Ishikawa (cell line): ENCODE results near the gene PACS1.

Source experiments
- TAF1 ChIP-seq: IDR thresholded peaks from 2 replicates; pipeline ENCODE4 v1.6.1; 2012; ENCODE audit warnings: low read depth, mild to moderate bottlenecking
- YY1 ChIP-seq: IDR thresholded peaks from 2 replicates; pipeline ENCODE4 v1.6.1; 2012; ENCODE audit warnings: low read depth
- ZBTB7A ChIP-seq: IDR thresholded peaks from 2 replicates; pipeline ENCODE4 v1.6.1; 2012; ENCODE audit warnings: low read depth
- TF ChIP-seq, protein P1 (sequence below): IDR thresholded peaks from 2 replicates; pipeline ENCODE4 v1.6.1; 2012; ENCODE audit warnings: low read depth, mild to moderate bottlenecking

DNA sequence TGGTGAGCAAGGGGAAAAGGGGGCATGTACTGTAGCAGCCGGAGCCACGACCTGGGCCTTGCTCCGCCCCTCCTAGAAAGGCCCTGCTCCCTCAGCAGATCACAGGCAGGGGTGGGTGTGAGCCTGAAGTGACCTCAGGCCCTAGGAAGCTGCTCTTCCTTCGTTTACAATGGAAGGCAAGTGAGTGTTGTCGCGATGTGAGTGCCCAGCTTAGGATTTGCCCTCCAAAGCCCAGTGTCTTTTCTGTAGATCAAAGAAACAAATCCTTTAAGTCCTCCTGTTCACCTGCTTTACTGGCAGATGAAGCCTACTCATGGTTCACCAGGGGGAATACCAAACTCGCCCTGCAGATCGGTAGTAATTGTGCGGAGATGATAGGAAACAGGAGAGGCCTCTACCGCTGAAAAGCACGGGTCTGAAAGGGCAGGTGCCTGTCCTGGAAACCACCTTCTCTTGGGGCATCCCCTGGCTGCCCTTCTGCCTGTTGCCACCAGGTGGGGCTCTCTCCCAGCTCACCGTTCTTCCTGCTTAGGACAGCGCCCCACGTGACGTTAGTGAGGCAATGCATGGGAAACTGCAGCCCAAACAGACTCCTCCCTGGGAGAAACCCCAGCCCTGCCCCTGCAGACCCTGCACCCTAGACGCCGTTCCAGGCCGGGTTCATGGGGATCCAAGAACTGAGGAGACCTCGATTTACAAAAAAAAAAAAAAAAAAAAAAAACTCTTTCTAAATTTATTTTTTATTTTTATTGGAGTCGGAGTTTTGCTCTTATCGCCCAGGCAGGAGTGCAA lies 152.5 kb downstream of the PACS1 start:
- TF ChIP-seq, protein P1, sequence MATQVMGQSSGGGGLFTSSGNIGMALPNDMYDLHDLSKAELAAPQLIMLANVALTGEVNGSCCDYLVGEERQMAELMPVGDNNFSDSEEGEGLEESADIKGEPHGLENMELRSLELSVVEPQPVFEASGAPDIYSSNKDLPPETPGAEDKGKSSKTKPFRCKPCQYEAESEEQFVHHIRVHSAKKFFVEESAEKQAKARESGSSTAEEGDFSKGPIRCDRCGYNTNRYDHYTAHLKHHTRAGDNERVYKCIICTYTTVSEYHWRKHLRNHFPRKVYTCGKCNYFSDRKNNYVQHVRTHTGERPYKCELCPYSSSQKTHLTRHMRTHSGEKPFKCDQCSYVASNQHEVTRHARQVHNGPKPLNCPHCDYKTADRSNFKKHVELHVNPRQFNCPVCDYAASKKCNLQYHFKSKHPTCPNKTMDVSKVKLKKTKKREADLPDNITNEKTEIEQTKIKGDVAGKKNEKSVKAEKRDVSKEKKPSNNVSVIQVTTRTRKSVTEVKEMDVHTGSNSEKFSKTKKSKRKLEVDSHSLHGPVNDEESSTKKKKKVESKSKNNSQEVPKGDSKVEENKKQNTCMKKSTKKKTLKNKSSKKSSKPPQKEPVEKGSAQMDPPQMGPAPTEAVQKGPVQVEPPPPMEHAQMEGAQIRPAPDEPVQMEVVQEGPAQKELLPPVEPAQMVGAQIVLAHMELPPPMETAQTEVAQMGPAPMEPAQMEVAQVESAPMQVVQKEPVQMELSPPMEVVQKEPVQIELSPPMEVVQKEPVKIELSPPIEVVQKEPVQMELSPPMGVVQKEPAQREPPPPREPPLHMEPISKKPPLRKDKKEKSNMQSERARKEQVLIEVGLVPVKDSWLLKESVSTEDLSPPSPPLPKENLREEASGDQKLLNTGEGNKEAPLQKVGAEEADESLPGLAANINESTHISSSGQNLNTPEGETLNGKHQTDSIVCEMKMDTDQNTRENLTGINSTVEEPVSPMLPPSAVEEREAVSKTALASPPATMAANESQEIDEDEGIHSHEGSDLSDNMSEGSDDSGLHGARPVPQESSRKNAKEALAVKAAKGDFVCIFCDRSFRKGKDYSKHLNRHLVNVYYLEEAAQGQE = no peak
- TF ChIP-seq YY1 (no peak), TAF1 (no peak), ZBTB7A (no peak)
